ES-I3 (cell line): ENCODE results near the gene ABCA9.
"Not testable (repeated sequence)": the region's sequence is repeated elsewhere in the genome, so short reads cannot be mapped to it uniquely, and the experiment has no call there.

Source experiments
- H3K36me3 ChIP-seq: 2 replicates; pipeline ENCODE4 v1.6.1; 2013; ENCODE audit warnings: mild to moderate bottlenecking, low read length, control low read depth, moderate library complexity; ENCODE audit not compliant: insufficient read depth
- H3K4me1 ChIP-seq: 2 replicates; pipeline ENCODE4 v1.6.1; 2013; ENCODE audit warnings: mild to moderate bottlenecking, control low read depth, low read length; ENCODE audit not compliant: insufficient read depth
- H3K9ac ChIP-seq: 2 replicates; pipeline ENCODE4 v1.6.1; 2013; ENCODE audit warnings: low read depth, mild to moderate bottlenecking, low read length, moderate library complexity
- H3K9me3 ChIP-seq: 2 replicates; pipeline ENCODE4 v1.6.1; 2013; ENCODE audit warnings: mild to moderate bottlenecking, low read length, moderate library complexity; ENCODE audit not compliant: control insufficient read depth, insufficient read depth

ABCA9 gene

DNA sequence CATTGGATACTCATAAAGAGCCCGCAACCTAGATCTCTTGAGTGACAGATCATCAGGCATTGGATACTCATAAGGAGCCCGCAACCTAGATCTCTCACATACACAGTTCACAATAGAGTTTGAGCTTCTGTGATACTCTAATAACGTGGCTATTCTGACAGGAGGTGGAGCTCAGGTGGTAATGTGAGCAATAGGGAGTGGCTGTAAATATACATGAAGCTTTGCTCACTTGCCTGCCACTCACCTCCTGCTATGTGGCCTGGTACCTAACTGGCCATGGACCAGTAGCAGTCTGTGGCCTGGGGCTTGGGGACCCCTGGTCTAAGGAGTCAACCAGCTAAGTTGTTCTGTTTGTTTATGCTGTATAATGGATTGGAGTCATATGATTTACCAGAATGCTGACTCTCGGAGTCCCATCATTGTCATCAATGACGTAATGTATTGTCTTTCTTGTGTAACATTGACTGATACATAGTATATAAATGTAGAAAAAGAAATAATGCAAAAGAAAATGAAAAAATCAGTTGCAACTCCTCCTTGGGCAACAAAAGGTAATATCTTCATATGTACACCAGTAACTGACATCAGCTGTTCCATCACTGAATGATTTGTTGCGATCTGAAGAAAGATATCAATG is 17.5 kb downstream of the ABCA9 start:
- Histone ChIP-seq H3K36me3 (no peaks in the 10 kb centered on the region), H3K9ac (no peak overlapping the region), H3K4me1 (no peaks in the 10 kb centered on the region), H3K9me3 (no peaks in the 10 kb centered on the region)

GRCh38 chr17:69042308-69042707 is 18.4 kb downstream of the ABCA9 start:
- Histone ChIP-seq H3K9me3 (no peaks in the 10 kb centered on the region), H3K36me3 (no peaks in the 10 kb centered on the region), H3K4me1 (no peaks in the 10 kb centered on the region)

DNA sequence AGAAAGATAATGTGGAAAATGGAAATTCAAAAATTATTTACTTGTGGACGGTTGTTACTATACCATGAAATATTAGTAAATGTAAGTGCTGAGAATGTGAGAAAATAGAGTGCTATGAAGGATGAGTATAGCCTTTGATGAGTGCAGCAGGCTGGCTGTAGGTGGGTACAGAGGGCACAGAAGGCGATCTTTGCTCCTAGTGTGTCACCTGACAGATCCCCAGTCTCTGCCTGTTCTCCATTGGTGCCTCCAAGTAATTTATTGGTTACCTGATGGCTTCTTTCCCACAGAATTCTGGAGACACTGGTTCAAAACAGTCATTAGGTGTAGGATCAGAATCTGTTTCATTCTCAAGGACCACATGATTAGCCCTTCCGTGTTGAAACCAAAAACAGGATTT is 28.9 kb downstream of the ABCA9 start:
- no peaks in the 10 kb centered on the region for H3K9me3 ChIP-seq
- H3K36me3 ChIP-seq = no peaks in the 10 kb centered on the region
- no peak overlapping the region for H3K9ac ChIP-seq
- H3K4me1 ChIP-seq = no peaks in the 10 kb centered on the region

More at GRCh38 chr17:69042308-69042707, 18.4 kb downstream of the ABCA9 start:
- H3K9ac ChIP-seq = no peak overlapping the region

- Histone ChIP-seq H3K4me1 (no peaks in the 10 kb centered on the region), H3K9me3 (no peaks in the 10 kb centered on the region), H3K9ac (no peak overlapping the region), H3K36me3 (no peaks in the 10 kb centered on the region)
Measured at GRCh38 chr17:69030169-69030568, 30.6 kb downstream of the ABCA9 start.

DNA sequence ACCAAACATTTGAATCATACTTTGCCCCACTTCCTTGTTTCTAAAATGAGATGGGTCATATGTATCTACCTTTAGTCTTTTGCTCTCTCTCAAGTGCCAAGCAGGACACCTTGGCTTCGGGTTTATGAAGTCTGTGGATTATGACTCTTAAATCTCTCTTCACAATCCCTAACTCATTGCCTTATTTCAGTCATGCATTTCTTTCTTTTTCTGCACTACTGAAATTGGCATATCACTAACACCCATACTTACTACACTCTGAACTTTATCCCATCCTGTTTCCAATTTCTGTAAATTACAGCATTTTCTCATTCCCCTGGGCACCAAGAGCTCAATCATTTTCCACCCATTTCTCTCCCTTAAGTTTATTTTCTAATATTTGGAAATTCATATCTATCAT is 42.0 kb downstream of the ABCA9 start:
- H3K9me3 ChIP-seq = no peaks in the 10 kb centered on the region
- H3K9ac ChIP-seq = no peak overlapping the region
- no peaks in the 10 kb centered on the region for H3K4me1 ChIP-seq
- no peaks in the 10 kb centered on the region for H3K36me3 ChIP-seq

GRCh38 chr17:69018022-69018615 is 42.6 kb downstream of the ABCA9 start:
- H3K4me1 ChIP-seq = no peaks in the 10 kb centered on the region
- no peaks in the 10 kb centered on the region for H3K9me3 ChIP-seq
- H3K9ac ChIP-seq = no peak overlapping the region
- no peaks in the 10 kb centered on the region for H3K36me3 ChIP-seq

DNA sequence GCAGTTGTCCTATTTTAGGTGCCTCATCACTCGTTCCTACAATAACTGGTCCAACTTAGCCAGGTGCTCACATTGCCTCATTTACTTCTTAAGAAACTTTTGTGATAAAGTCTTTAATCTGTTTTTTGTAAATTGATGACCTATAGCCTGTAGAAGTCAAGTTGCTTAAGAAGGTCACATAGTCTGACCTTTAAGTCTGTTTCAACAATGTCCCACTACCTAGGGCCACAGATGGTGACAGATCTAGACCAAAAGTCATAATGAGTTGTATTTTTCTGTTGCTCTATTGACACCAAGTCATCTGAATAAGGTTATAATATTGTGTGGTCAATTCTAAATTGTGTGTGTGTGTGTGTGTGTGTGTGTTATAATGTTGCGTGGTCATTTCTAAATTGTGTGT is 45.1 kb downstream of the ABCA9 start:
- no peak overlapping the region for H3K9ac ChIP-seq
- no peaks in the 10 kb centered on the region for H3K4me1 ChIP-seq
- H3K9me3 ChIP-seq = no peaks in the 10 kb centered on the region
- H3K36me3 ChIP-seq = no peaks in the 10 kb centered on the region

DNA sequence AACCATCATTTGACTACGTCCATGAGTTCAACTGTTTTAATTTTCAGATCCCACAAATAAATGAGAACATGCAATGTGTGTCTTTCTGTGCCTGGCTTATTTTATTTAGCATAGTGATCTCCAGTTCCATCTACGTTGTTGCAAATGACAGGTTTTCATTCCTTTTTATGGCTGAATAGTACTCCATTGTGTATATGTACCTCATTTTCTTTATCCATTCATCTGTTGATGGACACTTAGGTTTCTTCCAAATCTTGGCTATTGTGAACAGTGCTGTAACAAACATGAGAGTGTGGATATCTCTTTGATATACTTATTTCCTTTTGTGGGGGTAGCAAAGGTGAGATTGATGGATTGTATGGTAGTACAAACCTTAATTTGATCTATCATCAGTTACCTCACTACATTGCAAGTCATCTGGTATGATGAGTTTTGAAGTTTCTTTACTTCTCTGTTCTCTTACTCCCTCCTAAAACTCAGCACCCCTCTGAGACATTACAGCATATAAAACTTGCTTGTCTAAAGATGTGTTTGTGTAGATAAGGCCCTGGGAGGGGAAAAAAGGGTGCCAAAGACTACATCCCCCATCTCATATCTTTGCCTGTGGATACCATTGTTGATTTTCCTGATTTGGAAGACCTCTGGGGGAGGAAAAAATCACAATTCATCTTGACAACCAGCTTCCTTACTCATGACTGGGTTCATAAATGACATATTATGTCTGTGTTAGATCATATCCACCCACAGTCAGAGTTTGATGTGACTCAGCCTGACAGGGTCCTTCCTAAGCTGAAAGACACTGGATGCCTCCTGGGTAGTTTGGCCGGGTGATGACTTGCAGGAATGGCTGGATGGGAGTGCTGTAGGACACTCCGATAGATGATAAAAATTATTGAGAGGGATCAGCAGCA is 47.6 kb downstream of the ABCA9 start:
- Histone ChIP-seq H3K36me3 (no peaks in the 10 kb centered on the region), H3K9ac (no peak overlapping the region), H3K9me3 (no peaks in the 10 kb centered on the region), H3K4me1 (no peaks in the 10 kb centered on the region)

DNA sequence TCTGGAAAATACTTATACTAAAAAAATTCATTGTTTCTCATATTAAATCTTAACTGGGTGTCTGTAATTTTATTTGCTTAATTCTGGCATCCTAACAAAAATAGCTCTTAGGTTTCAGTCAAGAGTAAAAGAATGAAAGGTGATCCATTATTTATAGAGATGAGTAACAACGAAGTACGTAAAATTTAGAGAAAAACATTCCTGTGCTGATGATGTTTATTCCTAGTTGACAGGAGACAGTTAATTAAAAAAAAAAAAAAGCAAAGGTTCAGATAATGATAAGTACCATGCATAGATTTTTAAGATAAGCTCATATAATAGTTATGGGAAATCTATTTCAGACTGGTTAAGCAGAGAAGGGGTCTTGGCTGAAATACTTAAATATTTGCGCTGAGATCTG is 50.8 kb downstream of the ABCA9 start:
- Histone ChIP-seq H3K36me3 (no peaks in the 10 kb centered on the region), H3K4me1 (no peaks in the 10 kb centered on the region), H3K9me3 (no peaks in the 10 kb centered on the region), H3K9ac (no peak overlapping the region)

- not testable (repeated sequence) for H3K9me3 ChIP-seq, H3K36me3 ChIP-seq, H3K4me1 ChIP-seq
- H3K9ac ChIP-seq = peak overlapping the region; percentile 34
Measured at GRCh38 chr17:69004759-69005158, 56.0 kb downstream of the ABCA9 start.

DNA sequence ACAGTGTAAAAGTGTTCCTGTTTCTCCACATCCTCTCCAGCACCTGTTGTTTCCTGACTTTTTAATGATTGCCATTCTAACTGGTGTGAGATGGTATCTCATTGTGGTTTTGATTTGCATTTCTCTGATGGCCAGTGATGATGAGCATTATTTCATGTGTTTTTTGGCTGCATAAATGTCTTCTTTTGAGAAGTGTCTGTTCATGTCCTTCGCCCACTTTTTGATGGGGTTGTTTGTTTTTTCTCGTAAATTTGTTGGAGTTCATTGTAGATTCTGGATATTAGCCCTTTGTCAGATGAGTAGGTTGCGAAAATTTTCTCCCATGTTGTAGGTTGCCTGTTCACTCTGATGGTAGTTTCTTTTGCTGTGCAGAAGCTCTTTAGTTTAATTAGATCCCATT is 61.0 kb downstream of the ABCA9 start:
- H3K36me3 ChIP-seq, H3K4me1 ChIP-seq, H3K9me3 ChIP-seq, H3K9ac ChIP-seq: not testable (repeated sequence)

GRCh38 chr17:68993112-68993511 is 67.6 kb downstream of the ABCA9 start:
- Histone ChIP-seq H3K36me3 (no peaks in the 10 kb centered on the region), H3K4me1 (peaks cover 19% of the 10 kb centered on the region), H3K9me3 (no peaks in the 10 kb centered on the region), H3K9ac (no peak overlapping the region)

DNA sequence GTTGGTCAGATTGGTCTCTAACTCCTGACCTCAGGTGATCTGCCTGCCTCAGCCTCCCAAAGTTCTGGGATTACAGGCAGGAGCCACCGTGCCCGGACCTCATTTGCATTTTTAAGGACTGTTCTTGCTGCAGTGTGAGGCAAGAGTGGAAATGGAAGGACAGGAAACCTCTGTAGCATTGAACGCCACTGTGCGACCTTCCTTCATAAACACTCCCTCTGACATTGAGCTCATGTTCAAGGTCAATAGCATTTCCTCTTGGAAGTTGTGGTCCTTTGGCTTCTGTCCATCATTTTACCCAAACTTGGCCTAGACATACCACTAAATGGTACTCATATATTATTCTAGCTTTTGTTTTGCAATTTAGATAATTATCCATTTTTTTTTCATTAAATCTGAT is 72.8 kb downstream of the ABCA9 start:
- Histone ChIP-seq H3K9ac (no peak overlapping the region), H3K4me1 (peaks cover 19% of the 10 kb centered on the region), H3K36me3 (no peaks in the 10 kb centered on the region), H3K9me3 (no peaks in the 10 kb centered on the region)

DNA sequence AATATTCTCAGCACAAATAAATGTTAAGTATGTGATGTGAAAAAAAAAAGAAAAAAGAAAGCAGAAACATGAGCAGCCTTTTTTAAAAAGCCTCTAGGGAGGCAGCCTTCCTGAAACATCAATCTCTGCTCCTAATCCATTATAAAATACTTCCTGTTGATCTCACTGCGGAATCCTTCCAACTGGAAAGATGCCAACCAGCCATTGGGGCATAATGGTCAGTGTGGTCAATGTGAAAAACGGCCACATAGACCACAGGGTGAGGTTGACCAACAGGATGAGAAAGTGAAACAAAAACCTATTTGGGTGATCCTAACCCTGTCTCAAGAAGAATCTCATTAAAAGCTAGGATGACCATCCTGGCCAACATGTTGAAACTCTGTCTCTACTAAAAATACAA is 79.4 kb downstream of the ABCA9 start:
- Histone ChIP-seq H3K4me1 (no peaks in the 10 kb centered on the region), H3K36me3 (no peaks in the 10 kb centered on the region), H3K9ac (no peak overlapping the region), H3K9me3 (no peaks in the 10 kb centered on the region)
